WTC11 (cell line): Measurements from ENCODE around the gene PGBD5. TPM values are rescaled to one million over a fixed set of nuclear protein-coding genes. Genes with fewer than 3 reads are reported as not detected.

ENCODE experiments used
- ATAC-seq: fragments of 200-7000 bp; cut with Tn5 transposase; 2 replicates; pipeline ENCODE4 v1.10.0; 2021; ENCODE audit warnings: mild to moderate bottlenecking, moderate library complexity
- CTCF ChIA-PET: fragments of 300-600 bp; sonication (Branson Sonifier 250); formaldehyde crosslinking; loops from one replicate; lab custom pipeline; 2021; ENCODE audit warnings: antibody characterized with exemption; lab: Charles Lee
- POLR2A ChIA-PET: fragments of 350-600 bp; sonication (Branson Sonifier 250); formaldehyde crosslinking; loops from one replicate; lab custom pipeline; 2021; ENCODE audit warnings: antibody characterized with exemption; lab: Charles Lee
- DNase-seq: peaks from one replicate; pipeline ENCODE4 v3.0.0; 2021; ENCODE audit warnings: low spot score
- H3K27ac Mint-ChIP-seq: 2 replicates; pipeline ENCODE4 v1.8.0; 2021; ENCODE audit warnings: mixed read lengths
- H3K27me3 Mint-ChIP-seq: 2 replicates; pipeline ENCODE4 v1.8.0; 2021; ENCODE audit warnings: low read depth, mild to moderate bottlenecking, moderate library complexity, mixed read lengths
- H3K36me3 Mint-ChIP-seq: 2 replicates; pipeline ENCODE4 v1.8.0; 2021; ENCODE audit warnings: mixed read lengths
- H3K4me1 Mint-ChIP-seq: 2 replicates; pipeline ENCODE4 v1.8.0; 2022; ENCODE audit warnings: mixed read lengths
- H3K4me3 Mint-ChIP-seq: 2 replicates; pipeline ENCODE4 v1.8.0; 2021; ENCODE audit warnings: mild to moderate bottlenecking, moderate library complexity, mixed read lengths
- H3K9me3 Mint-ChIP-seq: 2 replicates; pipeline ENCODE4 v1.8.0; 2021; ENCODE audit warnings: mixed read lengths
- CDX4 ChIP-seq: fragments of 250-450 bp; sonication (Bioruptor Pico); IDR thresholded peaks from 2 replicates; pipeline ENCODE4 v1.9.0; 2021; ENCODE audit warnings: moderate library complexity, mild to moderate bottlenecking, inconsistent platforms, borderline replicate concordance
- EMX1 ChIP-seq: fragments of 250-450 bp; sonication (Bioruptor Pico); IDR thresholded peaks from 2 replicates; pipeline ENCODE4 v1.8.0; 2021; ENCODE audit warnings: mild to moderate bottlenecking
- ESRRA ChIP-seq: sonication (generic); formaldehyde crosslinking; IDR thresholded peaks from 2 replicates; pipeline ENCODE4 v1.8.1; 2022; ENCODE audit warnings: mild to moderate bottlenecking, missing genetic modification reagents, borderline replicate concordance
- ETV6 ChIP-seq: sonication (generic); formaldehyde crosslinking; IDR thresholded peaks from 2 replicates; pipeline ENCODE4 v1.8.1; 2022; ENCODE audit warnings: mild to moderate bottlenecking, missing genetic modification reagents
- FOXK1 ChIP-seq: sonication (generic); formaldehyde crosslinking; IDR thresholded peaks from 2 replicates; pipeline ENCODE4 v1.8.0; 2022; ENCODE audit warnings: mild to moderate bottlenecking, moderate library complexity, missing genetic modification reagents
- GABPB1 ChIP-seq: sonication (generic); formaldehyde crosslinking; IDR thresholded peaks from 2 replicates; pipeline ENCODE4 v1.8.1; 2023; ENCODE audit warnings: mild to moderate bottlenecking, missing genetic modification reagents
- IRF2 ChIP-seq: sonication (generic); formaldehyde crosslinking; IDR thresholded peaks from 2 replicates; pipeline ENCODE4 v1.8.0; 2022; ENCODE audit warnings: low read depth, missing genetic modification reagents, borderline replicate concordance
- JAZF1 ChIP-seq: fragments of 250-450 bp; sonication (Bioruptor Pico); IDR thresholded peaks from 2 replicates; pipeline ENCODE4 v1.9.0; 2021; ENCODE audit warnings: moderate library complexity, mild to moderate bottlenecking, inconsistent platforms
- NFATC4 ChIP-seq: fragments of 250-450 bp; sonication (Bioruptor Pico); IDR thresholded peaks from 2 replicates; pipeline ENCODE4 v1.9.0; 2021; ENCODE audit warnings: mild to moderate bottlenecking
- NFE2L1 ChIP-seq: sonication (generic); formaldehyde crosslinking; IDR thresholded peaks from 2 replicates; pipeline ENCODE4 v1.8.1; 2023; ENCODE audit warnings: missing genetic modification reagents
- NR3C1 ChIP-seq: sonication (generic); formaldehyde crosslinking; conservative IDR thresholded peaks from 2 replicates; pipeline ENCODE4 v1.8.1; 2023; ENCODE audit warnings: low read depth, mild to moderate bottlenecking, missing genetic modification reagents
- RELA ChIP-seq: sonication (generic); formaldehyde crosslinking; IDR thresholded peaks from 2 replicates; pipeline ENCODE4 v1.8.1; 2022; ENCODE audit warnings: missing genetic modification reagents, mild to moderate bottlenecking, borderline replicate concordance
- TCF7 ChIP-seq: sonication (generic); formaldehyde crosslinking; IDR thresholded peaks from 2 replicates; pipeline ENCODE4 v1.8.0; 2022; ENCODE audit warnings: mild to moderate bottlenecking, low read depth, missing genetic modification reagents, moderate library complexity
- ZNF281 ChIP-seq: sonication (generic); formaldehyde crosslinking; IDR thresholded peaks from 2 replicates; pipeline ENCODE4 v1.8.0; 2023; ENCODE audit warnings: mild to moderate bottlenecking, missing genetic modification reagents
- ZNF317 ChIP-seq: sonication (generic); formaldehyde crosslinking; IDR thresholded peaks from 2 replicates; pipeline ENCODE4 v1.8.1; 2023; ENCODE audit warnings: low read depth, mild to moderate bottlenecking, moderate library complexity, missing genetic modification reagents, borderline replicate concordance
- ZNF423 ChIP-seq: fragments of 250-450 bp; sonication (Bioruptor Pico); IDR thresholded peaks from 2 replicates; pipeline ENCODE4 v2.1.2; 2022; ENCODE audit warnings: mild to moderate bottlenecking, moderate library complexity
- total RNA-seq: library from RNA; stranded (reverse); gene quantifications from 3 replicates; pipeline ENCODE4 v1.2.3, GENCODE V29; 2021
- TF ChIP-seq, protein P1 (sequence below): sonication (generic); formaldehyde crosslinking; IDR thresholded peaks from 2 replicates; pipeline ENCODE4 v1.8.0; 2022; ENCODE audit warnings: mild to moderate bottlenecking, missing genetic modification reagents
- TF ChIP-seq, protein P2 (sequence below): sonication (generic); formaldehyde crosslinking; IDR thresholded peaks from 2 replicates; pipeline ENCODE4 v1.8.0; 2022; ENCODE audit warnings: missing genetic modification reagents
- TF ChIP-seq, protein P3 (sequence below): fragments of 250-450 bp; sonication (Bioruptor Pico); IDR thresholded peaks from 2 replicates; pipeline ENCODE4 v2.1.2; 2022; ENCODE audit warnings: mild to moderate bottlenecking, moderate library complexity

Gene PGBD5
- total RNA-seq, 1 experiment from 2014 or later, result 23.8 TPM

DNA sequence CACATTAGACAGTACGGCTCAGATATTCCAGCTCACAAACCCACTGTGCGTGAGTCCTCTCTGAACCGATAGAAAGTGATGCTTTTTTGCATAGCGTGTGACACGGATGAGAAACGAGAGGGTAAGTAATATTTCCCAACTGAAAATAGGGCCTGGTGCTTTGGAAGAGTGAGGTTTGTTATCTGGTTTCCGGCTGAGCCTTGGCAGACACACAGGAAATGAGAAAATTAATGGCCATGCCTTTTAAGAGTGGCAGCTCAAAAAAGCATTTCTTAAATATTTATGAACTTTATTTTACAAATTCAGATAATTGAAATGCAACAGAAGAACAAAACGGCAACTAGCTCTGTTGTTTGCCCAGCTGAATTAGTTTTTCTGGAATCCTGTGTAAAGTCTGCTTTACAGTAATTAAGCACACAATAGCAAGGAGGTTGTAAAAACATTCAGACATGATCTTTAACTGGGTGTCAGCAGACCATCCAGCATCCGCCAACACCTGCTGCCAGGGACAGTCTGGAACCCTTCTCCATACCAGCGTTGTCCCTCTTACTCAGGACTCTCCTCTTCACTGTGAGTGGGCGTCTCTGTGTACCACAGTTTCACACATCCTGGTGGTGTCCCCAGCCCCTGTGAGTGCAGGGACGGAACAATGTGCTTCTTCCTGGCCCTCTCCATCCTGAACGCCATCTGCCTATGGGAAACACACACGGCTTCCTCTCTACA is 155.4 kb downstream of the PGBD5 start:
- TF ChIP-seq, protein P1, sequence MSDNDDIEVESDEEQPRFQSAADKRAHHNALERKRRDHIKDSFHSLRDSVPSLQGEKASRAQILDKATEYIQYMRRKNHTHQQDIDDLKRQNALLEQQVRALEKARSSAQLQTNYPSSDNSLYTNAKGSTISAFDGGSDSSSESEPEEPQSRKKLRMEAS (CRISPR knock-in tag), result no peak
- TF ChIP-seq EMX1 (no peak), NR3C1 (CRISPR knock-in tag) (no peak), TCF7 (CRISPR knock-in tag) (no peak), GABPB1 (CRISPR knock-in tag) (no peak), ZNF281 (CRISPR knock-in tag) (no peak), CDX4 (CRISPR knock-in tag) (no peak), NFE2L1 (CRISPR knock-in tag) (no peak), FOXK1 (CRISPR knock-in tag) (no peak), NFATC4 (no peak), ETV6 (CRISPR knock-in tag) (no peak), IRF2 (no peak), RELA (CRISPR knock-in tag) (no peak), ESRRA (CRISPR knock-in tag) (no peak), JAZF1 (CRISPR knock-in tag) (no peak), ZNF423 (CRISPR knock-in tag) (no peak), ZNF317 (CRISPR knock-in tag) (no peak)
- TF ChIP-seq, protein P2, sequence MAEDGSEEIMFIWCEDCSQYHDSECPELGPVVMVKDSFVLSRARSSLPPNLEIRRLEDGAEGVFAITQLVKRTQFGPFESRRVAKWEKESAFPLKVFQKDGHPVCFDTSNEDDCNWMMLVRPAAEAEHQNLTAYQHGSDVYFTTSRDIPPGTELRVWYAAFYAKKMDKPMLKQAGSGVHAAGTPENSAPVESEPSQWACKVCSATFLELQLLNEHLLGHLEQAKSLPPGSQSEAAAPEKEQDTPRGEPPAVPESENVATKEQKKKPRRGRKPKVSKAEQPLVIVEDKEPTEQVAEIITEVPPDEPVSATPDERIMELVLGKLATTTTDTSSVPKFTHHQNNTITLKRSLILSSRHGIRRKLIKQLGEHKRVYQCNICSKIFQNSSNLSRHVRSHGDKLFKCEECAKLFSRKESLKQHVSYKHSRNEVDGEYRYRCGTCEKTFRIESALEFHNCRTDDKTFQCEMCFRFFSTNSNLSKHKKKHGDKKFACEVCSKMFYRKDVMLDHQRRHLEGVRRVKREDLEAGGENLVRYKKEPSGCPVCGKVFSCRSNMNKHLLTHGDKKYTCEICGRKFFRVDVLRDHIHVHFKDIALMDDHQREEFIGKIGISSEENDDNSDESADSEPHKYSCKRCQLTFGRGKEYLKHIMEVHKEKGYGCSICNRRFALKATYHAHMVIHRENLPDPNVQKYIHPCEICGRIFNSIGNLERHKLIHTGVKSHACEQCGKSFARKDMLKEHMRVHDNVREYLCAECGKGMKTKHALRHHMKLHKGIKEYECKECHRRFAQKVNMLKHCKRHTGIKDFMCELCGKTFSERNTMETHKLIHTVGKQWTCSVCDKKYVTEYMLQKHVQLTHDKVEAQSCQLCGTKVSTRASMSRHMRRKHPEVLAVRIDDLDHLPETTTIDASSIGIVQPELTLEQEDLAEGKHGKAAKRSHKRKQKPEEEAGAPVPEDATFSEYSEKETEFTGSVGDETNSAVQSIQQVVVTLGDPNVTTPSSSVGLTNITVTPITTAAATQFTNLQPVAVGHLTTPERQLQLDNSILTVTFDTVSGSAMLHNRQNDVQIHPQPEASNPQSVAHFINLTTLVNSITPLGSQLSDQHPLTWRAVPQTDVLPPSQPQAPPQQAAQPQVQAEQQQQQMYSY (CRISPR knock-in tag), result no peak
- TF ChIP-seq, protein P3, sequence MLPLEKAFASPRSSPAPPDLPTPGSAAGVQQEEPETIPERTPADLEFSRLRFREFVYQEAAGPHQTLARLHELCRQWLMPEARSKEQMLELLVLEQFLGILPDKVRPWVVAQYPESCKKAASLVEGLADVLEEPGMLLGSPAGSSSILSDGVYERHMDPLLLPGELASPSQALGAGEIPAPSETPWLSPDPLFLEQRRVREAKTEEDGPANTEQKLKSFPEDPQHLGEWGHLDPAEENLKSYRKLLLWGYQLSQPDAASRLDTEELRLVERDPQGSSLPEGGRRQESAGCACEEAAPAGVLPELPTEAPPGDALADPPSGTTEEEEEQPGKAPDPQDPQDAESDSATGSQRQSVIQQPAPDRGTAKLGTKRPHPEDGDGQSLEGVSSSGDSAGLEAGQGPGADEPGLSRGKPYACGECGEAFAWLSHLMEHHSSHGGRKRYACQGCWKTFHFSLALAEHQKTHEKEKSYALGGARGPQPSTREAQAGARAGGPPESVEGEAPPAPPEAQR (CRISPR knock-in tag), result no peak
- DNase-seq (no peak), ATAC-seq (no peak)
- ChIA-PET CTCF (no interaction called here), POLR2A (no interaction called here)
- no peaks in the 10 kb centered on the region for H3K9me3 Mint-ChIP-seq
- H3K27ac Mint-ChIP-seq, result peak overlapping the region; percentile 44
- peaks cover 9% of the 10 kb centered on the region for H3K36me3 Mint-ChIP-seq
- H3K4me1 Mint-ChIP-seq, result peaks cover 15% of the 10 kb centered on the region
- H3K4me3 Mint-ChIP-seq, result no peak overlapping the region
- no peaks in the 10 kb centered on the region for H3K27me3 Mint-ChIP-seq
